ENCODE data around the gene GOLGA6A. TPM values are rescaled to one million over a fixed set of nuclear protein-coding genes. Genes with fewer than 3 reads are reported as not detected.

GOLGA6A gene
- total RNA-seq, 2 experiments from 2014 or later: 0.63 to 0.76 TPM

DNA sequence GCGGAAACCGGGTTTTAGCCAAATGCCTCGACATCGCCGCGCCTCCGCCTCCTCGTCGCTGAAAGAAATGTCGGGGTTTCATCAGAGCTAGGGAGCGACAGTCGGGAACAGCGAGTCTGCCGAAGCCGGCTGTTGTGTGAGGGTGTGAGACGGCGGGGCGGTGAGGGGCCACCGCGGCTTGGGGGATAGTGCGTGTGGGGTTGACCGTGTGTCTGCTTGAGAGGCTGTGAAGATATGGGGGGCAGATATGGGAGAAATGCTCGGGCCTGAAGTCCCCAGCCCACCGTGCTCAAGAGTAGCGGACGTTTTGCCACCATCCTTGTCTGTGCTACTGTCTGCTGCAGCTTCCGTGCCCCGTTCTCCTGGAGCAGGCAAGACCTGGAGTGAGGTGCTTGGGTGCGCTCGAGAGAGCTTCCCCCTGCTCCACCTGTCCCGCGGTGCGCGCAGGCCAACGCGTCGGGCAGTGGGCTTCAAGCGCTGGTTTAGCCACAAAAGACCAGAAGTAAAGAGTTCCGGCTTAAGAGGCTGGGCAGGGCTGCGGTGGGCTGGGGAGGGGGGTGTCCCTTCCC is 47.3 kb upstream of the GOLGA6A start:
- H3K27ac ChIP-seq (ENCODE audit: low read depth, low read length, poor library complexity, severe bottlenecking): no peak overlapping the region
- CTCF ChIA-PET (ENCODE audit: unreplicated experiment): interaction anchor here (0.5 kb wide), 1 partner anchor 178 kb away, joined by 3 read pairs; no protein-coding TSS in a partner anchor
- H4K20me1 ChIP-seq (ENCODE audit: insufficient read depth, low read length): no peaks in the 10 kb centered on the region
- H3K79me2 ChIP-seq (ENCODE audit: insufficient read depth, low read depth, low read length): no peaks in the 10 kb centered on the region
- no peaks in the 10 kb centered on the region for H3K36me3 ChIP-seq (ENCODE audit: insufficient read depth, low read length)
- H3K9me3 ChIP-seq (ENCODE audit: low read length): no peaks in the 10 kb centered on the region
- POLR2A ChIA-PET: no interaction called here
- no peaks in the 10 kb centered on the region for H3K9me2 ChIP-seq (ENCODE audit: insufficient read depth, low read length)
- H2AFZ ChIP-seq (ENCODE audit: low read length): no peak overlapping the region
- intact Hi-C loops (cut with micrococcal nuclease; ENCODE audit: unreplicated experiment): loop anchor here (10.0 kb wide), 1 partner anchor 1145 kb away; no protein-coding TSS in a partner anchor
- DNase-seq (ENCODE audit: low spot score): no peak
- no TSS peak for BruUV-seq (replicated peaks)
- H3K4me1 ChIP-seq (ENCODE audit: insufficient read depth, low read length, poor library complexity, severe bottlenecking): no peaks in the 10 kb centered on the region
- no peak for TF ChIP-seq EZH2phosphoT487 (IDR thresholded peaks at IDR 0.05; ENCODE audit: borderline replicate concordance, low read depth, low read length)
- TF ChIP-seq, protein P1, sequence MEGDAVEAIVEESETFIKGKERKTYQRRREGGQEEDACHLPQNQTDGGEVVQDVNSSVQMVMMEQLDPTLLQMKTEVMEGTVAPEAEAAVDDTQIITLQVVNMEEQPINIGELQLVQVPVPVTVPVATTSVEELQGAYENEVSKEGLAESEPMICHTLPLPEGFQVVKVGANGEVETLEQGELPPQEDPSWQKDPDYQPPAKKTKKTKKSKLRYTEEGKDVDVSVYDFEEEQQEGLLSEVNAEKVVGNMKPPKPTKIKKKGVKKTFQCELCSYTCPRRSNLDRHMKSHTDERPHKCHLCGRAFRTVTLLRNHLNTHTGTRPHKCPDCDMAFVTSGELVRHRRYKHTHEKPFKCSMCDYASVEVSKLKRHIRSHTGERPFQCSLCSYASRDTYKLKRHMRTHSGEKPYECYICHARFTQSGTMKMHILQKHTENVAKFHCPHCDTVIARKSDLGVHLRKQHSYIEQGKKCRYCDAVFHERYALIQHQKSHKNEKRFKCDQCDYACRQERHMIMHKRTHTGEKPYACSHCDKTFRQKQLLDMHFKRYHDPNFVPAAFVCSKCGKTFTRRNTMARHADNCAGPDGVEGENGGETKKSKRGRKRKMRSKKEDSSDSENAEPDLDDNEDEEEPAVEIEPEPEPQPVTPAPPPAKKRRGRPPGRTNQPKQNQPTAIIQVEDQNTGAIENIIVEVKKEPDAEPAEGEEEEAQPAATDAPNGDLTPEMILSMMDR (conservative IDR thresholded peaks at IDR 0.05; ENCODE audit: low read length): no peak
- no peak overlapping the region for H3K4me3 ChIP-seq (ENCODE audit: low read depth, low read length, poor library complexity, severe bottlenecking)
- no peak overlapping the region for H3K4me2 ChIP-seq (ENCODE audit: low read length)

DNA sequence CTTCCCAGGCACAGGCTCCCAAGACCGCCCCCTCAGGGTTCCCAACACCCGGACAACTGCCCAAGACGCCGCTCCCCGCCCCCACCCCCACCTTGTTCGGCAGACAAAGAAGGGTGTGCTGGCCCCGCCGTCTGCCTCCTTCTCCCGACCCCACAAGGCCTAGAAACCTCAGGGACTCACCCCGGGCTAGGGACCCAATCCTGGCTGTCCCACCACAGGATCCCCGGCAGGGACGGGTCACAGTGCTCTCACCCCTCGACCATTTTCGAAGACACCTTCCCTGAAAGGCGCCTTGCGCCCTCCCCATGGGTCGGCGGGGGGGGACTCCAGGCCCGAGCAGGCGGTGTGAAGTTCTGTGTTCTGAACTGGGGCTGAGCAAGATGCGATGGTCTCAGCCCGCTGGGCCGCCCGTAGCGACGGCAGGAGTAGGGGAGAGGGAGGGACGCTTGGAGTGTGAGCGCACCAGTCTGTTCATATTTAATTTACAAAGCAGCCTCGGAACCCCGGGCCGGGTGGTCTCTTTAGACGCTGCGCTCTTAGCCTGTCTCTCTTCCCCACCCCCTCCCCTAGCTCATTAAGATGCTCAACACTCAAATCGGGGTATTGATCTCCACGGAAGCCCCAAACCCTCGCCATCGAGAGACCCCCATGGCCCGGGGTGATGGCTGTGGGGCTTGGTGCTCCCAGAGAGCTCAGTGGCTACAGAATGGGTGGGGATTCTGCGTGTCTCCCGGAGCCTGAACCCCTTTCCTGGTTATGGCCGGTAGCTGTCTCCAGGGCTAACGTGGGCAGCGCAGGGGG is 46.6 kb upstream of the GOLGA6A start:
- DNase-seq (ENCODE audit: low spot score): no peak
- BruUV-seq (replicated peaks): no TSS peak
- intact Hi-C loops (cut with micrococcal nuclease; ENCODE audit: unreplicated experiment): loop anchor here (10.0 kb wide), 1 partner anchor 1146 kb away; no protein-coding TSS in a partner anchor
- Histone ChIP-seq H3K9me2 (ENCODE audit: insufficient read depth, low read length) (no peaks in the 10 kb centered on the region), H3K4me1 (ENCODE audit: insufficient read depth, low read length, poor library complexity, severe bottlenecking) (peaks cover 1% of the 10 kb centered on the region), H3K79me2 (ENCODE audit: insufficient read depth, low read depth, low read length) (no peaks in the 10 kb centered on the region), H3K4me2 (ENCODE audit: low read length) (no peak overlapping the region), H3K4me3 (ENCODE audit: low read depth, low read length, poor library complexity, severe bottlenecking) (no peak overlapping the region), H2AFZ (ENCODE audit: low read length) (no peak overlapping the region), H3K9me3 (ENCODE audit: low read length) (no peaks in the 10 kb centered on the region), H3K36me3 (ENCODE audit: insufficient read depth, low read length) (no peaks in the 10 kb centered on the region), H4K20me1 (ENCODE audit: insufficient read depth, low read length) (no peaks in the 10 kb centered on the region), H3K27ac (ENCODE audit: low read depth, low read length, poor library complexity, severe bottlenecking) (no peak overlapping the region)
- ChIA-PET POLR2A (interaction anchor here (0.6 kb wide), 1 partner anchor 138 kb away, joined by 3 read pairs; no protein-coding TSS in a partner anchor), CTCF (ENCODE audit: unreplicated experiment) (interaction anchor here (0.5 kb wide), 1 partner anchor 179 kb away, joined by 3 read pairs; no protein-coding TSS in a partner anchor)
- TF ChIP-seq, protein P1 (conservative IDR thresholded peaks at IDR 0.05; ENCODE audit: low read length): no peak
- TF ChIP-seq EZH2phosphoT487 (IDR thresholded peaks at IDR 0.05; ENCODE audit: borderline replicate concordance, low read depth, low read length): no peak

Data from OCI-LY7 (cell line).